ENCODE data around the gene LEFTY2. TPM values are rescaled to one million over a fixed set of nuclear protein-coding genes. Genes with fewer than 3 reads are reported as not detected.

The LEFTY2 gene
- total and polyA plus RNA-seq, 2 donors (not counting 3 experiments of a cell fraction or from before 2014, with no cell fraction given): 0.06 TPM; not detected in 1

DNA sequence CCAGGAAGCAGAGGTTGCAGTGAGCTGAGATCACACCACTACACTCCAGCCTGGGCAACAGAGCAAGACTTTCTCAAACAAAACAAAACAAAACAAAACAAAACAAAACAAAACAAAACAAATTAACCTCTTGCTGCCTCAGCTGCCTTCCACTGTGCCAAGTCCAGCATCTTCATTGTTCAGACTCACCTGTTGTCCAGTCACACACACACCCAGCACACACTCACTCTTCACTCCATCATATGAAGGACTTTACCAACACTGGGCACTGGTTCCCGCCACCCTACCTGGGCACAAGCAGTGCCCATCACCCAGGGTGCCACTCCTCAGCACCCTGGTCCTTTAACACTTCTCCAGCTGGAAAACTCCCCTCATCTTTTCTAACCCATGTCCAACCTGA, 31.5 kb downstream of the LEFTY2 start:
- no peak overlapping the region for H3K4me3 ChIP-seq (replicated peaks in 1 of 3; ENCODE audit: insufficient read depth in 1 of 3, low read depth in 1 of 3, low read length in 3 of 3)
- H3K36me3 ChIP-seq (ENCODE audit: control insufficient read depth in 2 of 2, extremely low read depth in 1 of 2, insufficient read depth in 2 of 2, low read length in 2 of 2): peaks cover 0 to 2% of the 10 kb centered on the region in 2 experiments
- ChIA-PET CTCF (interaction anchor here (3.6 to 7.1 kb wide), 2 partner anchors 28 to 433 kb away, joined by 40 to 82 read pairs; partner anchors contain the start of gene TMEM63A), POLR2A (no interaction called here)
- H3K9me1 ChIP-seq (replicated peaks; ENCODE audit: control insufficient read depth, extremely low read depth, insufficient read depth, low read length): no peaks in the 10 kb centered on the region
- H3K79me2 ChIP-seq (ENCODE audit: control insufficient read depth, insufficient read depth, low read length): no peaks in the 10 kb centered on the region
- no peak for DNase-seq (ENCODE audit: low read depth, low spot score)
- dilution Hi-C loops (cut with MboI; ENCODE audit: extremely low pct_ligation_motif_present, low sequenced_read_pairs) (no loop called here), intact Hi-C loops (cut with micrococcal nuclease) (no loop called here)
- no peaks in the 10 kb centered on the region for H3K4me1 ChIP-seq (ENCODE audit: control insufficient read depth, extremely low read depth, insufficient read depth, low read length)
- no peaks in the 10 kb centered on the region for H4K20me1 ChIP-seq (replicated peaks; ENCODE audit: control insufficient read depth, extremely low read depth, insufficient read depth, low read length)
- H2AFZ ChIP-seq (ENCODE audit: low read depth, low read length): no peak overlapping the region
- BruUV-seq (replicated peaks): no TSS peak
- H3K27ac ChIP-seq (ENCODE audit: insufficient read depth, low read depth, low read length): no peak overlapping the region
- no peaks in the 10 kb centered on the region for H3K27me3 ChIP-seq (ENCODE audit: control insufficient read depth in 2 of 2, insufficient read depth in 2 of 2, low read length in 2 of 2)
- H3K4me2 ChIP-seq (ENCODE audit: insufficient read depth, low read length): no peak overlapping the region
- H3K9ac ChIP-seq (replicated peaks; ENCODE audit: extremely low read depth, insufficient read depth, low read length): no peak overlapping the region
- no peaks in the 10 kb centered on the region for H3K9me3 ChIP-seq (replicated peaks; ENCODE audit: control insufficient read depth, insufficient read depth, low read length)
- TF ChIP-seq FOS (IDR thresholded peaks at IDR 0.05; ENCODE audit: borderline replicate concordance, insufficient read depth, low read length) (no peak), JUN (IDR thresholded peaks at IDR 0.05; ENCODE audit: borderline replicate concordance, insufficient read depth, insufficient read length, low read depth) (no peak)
- FAIRE-seq: no peak

- Histone ChIP-seq H3K79me2 (ENCODE audit: control insufficient read depth, insufficient read depth, low read length) (no peaks in the 10 kb centered on the region), H3K27me3 (ENCODE audit: control insufficient read depth in 2 of 2, insufficient read depth in 2 of 2, low read length in 2 of 2) (no peaks in the 10 kb centered on the region), H3K4me3 (replicated peaks in 1 of 3; ENCODE audit: insufficient read depth in 1 of 3, low read depth in 1 of 3, low read length in 3 of 3) (no peak overlapping the region), H3K9ac (replicated peaks; ENCODE audit: extremely low read depth, insufficient read depth, low read length) (no peak overlapping the region), H3K9me3 (replicated peaks; ENCODE audit: control insufficient read depth, insufficient read depth, low read length) (no peaks in the 10 kb centered on the region), H4K20me1 (replicated peaks; ENCODE audit: control insufficient read depth, extremely low read depth, insufficient read depth, low read length) (no peaks in the 10 kb centered on the region), H3K4me2 (ENCODE audit: insufficient read depth, low read length) (no peak overlapping the region), H3K9me1 (replicated peaks; ENCODE audit: control insufficient read depth, extremely low read depth, insufficient read depth, low read length) (no peaks in the 10 kb centered on the region), H2AFZ (ENCODE audit: low read depth, low read length) (no peak overlapping the region), H3K27ac (ENCODE audit: insufficient read depth, low read depth, low read length) (no peak overlapping the region), H3K36me3 (ENCODE audit: control insufficient read depth in 2 of 2, extremely low read depth in 1 of 2, insufficient read depth in 2 of 2, low read length in 2 of 2) (peaks cover 0 to 2% of the 10 kb centered on the region in 2 experiments), H3K4me1 (ENCODE audit: control insufficient read depth, extremely low read depth, insufficient read depth, low read length) (no peaks in the 10 kb centered on the region)
- dilution Hi-C loops (cut with MboI; ENCODE audit: extremely low pct_ligation_motif_present, low sequenced_read_pairs) (no loop called here), intact Hi-C loops (cut with micrococcal nuclease) (no loop called here)
- TF ChIP-seq EZH2 (IDR thresholded peaks at IDR 0.05; ENCODE audit: borderline replicate concordance, low read depth, low read length, severe bottlenecking): no peak
- TF ChIP-seq, protein P1, sequence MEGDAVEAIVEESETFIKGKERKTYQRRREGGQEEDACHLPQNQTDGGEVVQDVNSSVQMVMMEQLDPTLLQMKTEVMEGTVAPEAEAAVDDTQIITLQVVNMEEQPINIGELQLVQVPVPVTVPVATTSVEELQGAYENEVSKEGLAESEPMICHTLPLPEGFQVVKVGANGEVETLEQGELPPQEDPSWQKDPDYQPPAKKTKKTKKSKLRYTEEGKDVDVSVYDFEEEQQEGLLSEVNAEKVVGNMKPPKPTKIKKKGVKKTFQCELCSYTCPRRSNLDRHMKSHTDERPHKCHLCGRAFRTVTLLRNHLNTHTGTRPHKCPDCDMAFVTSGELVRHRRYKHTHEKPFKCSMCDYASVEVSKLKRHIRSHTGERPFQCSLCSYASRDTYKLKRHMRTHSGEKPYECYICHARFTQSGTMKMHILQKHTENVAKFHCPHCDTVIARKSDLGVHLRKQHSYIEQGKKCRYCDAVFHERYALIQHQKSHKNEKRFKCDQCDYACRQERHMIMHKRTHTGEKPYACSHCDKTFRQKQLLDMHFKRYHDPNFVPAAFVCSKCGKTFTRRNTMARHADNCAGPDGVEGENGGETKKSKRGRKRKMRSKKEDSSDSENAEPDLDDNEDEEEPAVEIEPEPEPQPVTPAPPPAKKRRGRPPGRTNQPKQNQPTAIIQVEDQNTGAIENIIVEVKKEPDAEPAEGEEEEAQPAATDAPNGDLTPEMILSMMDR (IDR thresholded peaks at IDR 0.05; ENCODE audit: extremely low read depth in 1 of 2, insufficient read depth in 1 of 2, low read depth in 1 of 2, low read length in 2 of 2): no peak
- TF ChIP-seq JUN (IDR thresholded peaks at IDR 0.05; ENCODE audit: borderline replicate concordance, insufficient read depth, insufficient read length, low read depth): no peak
- TF ChIP-seq GATA2 (IDR thresholded peaks at IDR 0.05; ENCODE audit: insufficient read depth, insufficient read length, low read depth, low read length): no peak
- no peak for TF ChIP-seq FOS (IDR thresholded peaks at IDR 0.05; ENCODE audit: borderline replicate concordance, insufficient read depth, low read length)
- ChIA-PET CTCF (interaction anchor here (0.7 to 7.1 kb wide), 3 partner anchors 10 to 432 kb away, joined by 3 to 82 read pairs (median 40); partner anchors contain the start of gene TMEM63A), POLR2A (no interaction called here)
- no peak for DNase-seq (ENCODE audit: low read depth, low spot score)
- FAIRE-seq: no peak
- no TSS peak for BruUV-seq (replicated peaks)
These were observed 32.2 kb downstream of the LEFTY2 start for GRCh38 chr1:225908773-225909172.
